IMR-90 (cell line): Measurements from ENCODE around the gene DBP. TPM values are rescaled to one million over a fixed set of nuclear protein-coding genes. Genes with fewer than 3 reads are reported as not detected.

Source experiments
- ATAC-seq: fragments of 200-7000 bp; cut with Tn5 transposase; 2 replicates; pipeline ENCODE4 v1.9.1; 2020; ENCODE audit warnings: low read depth, mild to moderate bottlenecking, moderate library complexity
- BruUV-seq: library from RNA; stranded (reverse); fragments of 400-500 nt; replicated peaks from 2 replicates; lab custom pipeline; 2021; lab: Mats Ljungman, UMichigan
- CTCF ChIA-PET: fragments of 300-600 bp; formaldehyde crosslinking; extraction: SDS; loops from one replicate; lab custom pipeline; 2021; ENCODE audit warnings: antibody characterized with exemption; lab: Yijun Ruan, JAX
- POLR2A ChIA-PET: fragments of 300-600 bp; sonication (Branson Sonifier 250); formaldehyde crosslinking; loops from one replicate; lab custom pipeline; 2022; ENCODE audit warnings: antibody characterized with exemption; ENCODE audit not compliant: unreplicated experiment; lab: Charles Lee
- DNase-seq: peaks from one replicate; pipeline ENCODE4 v3.0.0; 2013
- H2AFZ ChIP-seq: replicated peaks from 2 replicates; pipeline ENCODE3; 2013; ENCODE audit warnings: low read length, mild to moderate bottlenecking; ENCODE audit not compliant: poor library complexity
- H2AK5ac ChIP-seq: 2 replicates; pipeline ENCODE4 v1.6.1; 2013; ENCODE audit warnings: low read depth, low read length, inconsistent platforms
- H2AK9ac ChIP-seq: replicated peaks from 2 replicates; pipeline ENCODE3; 2013; ENCODE audit warnings: mild to moderate bottlenecking, low read depth, low read length, moderate library complexity; ENCODE audit not compliant: poor library complexity
- H2BK120ac ChIP-seq: 2 replicates; pipeline ENCODE4 v1.6.1; 2013; ENCODE audit warnings: low read depth, low read length, inconsistent platforms
- H2BK15ac ChIP-seq: 3 replicates; pipeline ENCODE4 v1.6.1; 2013; ENCODE audit warnings: low read depth, low read length, inconsistent platforms
- H2BK20ac ChIP-seq: 2 replicates; pipeline ENCODE4 v1.6.1; 2013; ENCODE audit warnings: low read depth, mild to moderate bottlenecking, inconsistent platforms, low read length, moderate library complexity
- H2BK5ac ChIP-seq: 2 replicates; pipeline ENCODE4 v1.6.1; 2013; ENCODE audit warnings: mild to moderate bottlenecking, low read depth, low read length, inconsistent platforms; ENCODE audit not compliant: poor library complexity, severe bottlenecking
- H3K14ac ChIP-seq: replicated peaks from 2 replicates; pipeline ENCODE4 v1.6.1; 2013; ENCODE audit warnings: low read depth, low read length, inconsistent platforms
- H3K18ac ChIP-seq: 2 replicates; pipeline ENCODE4 v1.6.1; 2013; ENCODE audit warnings: low read depth, low read length, control low read depth
- H3K23ac ChIP-seq: 2 replicates; pipeline ENCODE4 v1.6.1; 2013; ENCODE audit warnings: low read depth, low read length, inconsistent platforms
- H3K27ac ChIP-seq: 2 replicates; pipeline ENCODE4 v1.5.1; 2013; ENCODE audit warnings: mild to moderate bottlenecking, control low read depth, low read length; ENCODE audit not compliant: insufficient read depth
- H3K27me3 ChIP-seq: 2 replicates; pipeline ENCODE4 v1.6.1; 2013; ENCODE audit warnings: low read length; ENCODE audit not compliant: control insufficient read depth, insufficient read depth
- H3K36me3 ChIP-seq: 2 replicates; pipeline ENCODE4 v1.6.1; 2013; ENCODE audit warnings: low read length, mixed read lengths; ENCODE audit not compliant: control insufficient read depth, insufficient read depth
- H3K4ac ChIP-seq: 2 replicates; pipeline ENCODE4 v1.6.1; 2013; ENCODE audit warnings: low read depth, low read length, inconsistent platforms
- H3K4me1 ChIP-seq: 2 replicates; pipeline ENCODE4 v1.6.1; 2013; ENCODE audit warnings: low read length, mixed read lengths; ENCODE audit not compliant: control insufficient read depth, insufficient read depth
- H3K4me2 ChIP-seq: 2 replicates; pipeline ENCODE4 v1.6.1; 2013; ENCODE audit warnings: low read depth, mild to moderate bottlenecking, control low read depth, low read length, moderate library complexity
- H3K4me3 ChIP-seq: 2 replicates; pipeline ENCODE4 v1.5.1; 2013; ENCODE audit warnings: low read depth, mild to moderate bottlenecking, control low read depth, low read length, moderate library complexity; ENCODE audit not compliant: insufficient read depth
- H3K56ac ChIP-seq: 2 replicates; pipeline ENCODE4 v1.6.1; 2013; ENCODE audit warnings: low read length, inconsistent platforms; ENCODE audit not compliant: insufficient read depth; ENCODE audit errors: extremely low read depth
- H3K79me1 ChIP-seq, 2 experiments: 2 replicates each; pipeline ENCODE4 v1.6.1; 2013; ENCODE audit warnings: low read length in 2 of 2, inconsistent platforms in 1 of 2, low read depth in 1 of 2
- H3K9ac ChIP-seq: 2 replicates; pipeline ENCODE4 v1.6.1; 2013; ENCODE audit warnings: low read depth, low read length, control low read depth
- H3K9me1 ChIP-seq: 2 replicates; pipeline ENCODE4 v1.6.1; 2013; ENCODE audit warnings: low read length, inconsistent platforms; ENCODE audit not compliant: insufficient read depth
- H3K9me3 ChIP-seq: 2 replicates; pipeline ENCODE4 v1.6.1; 2013; ENCODE audit warnings: low read length; ENCODE audit not compliant: control insufficient read depth, insufficient read depth
- H4K20me1 ChIP-seq: 2 replicates; pipeline ENCODE4 v1.6.1; 2013; ENCODE audit warnings: low read length, inconsistent platforms; ENCODE audit not compliant: insufficient read depth
- H4K5ac ChIP-seq: 2 replicates; pipeline ENCODE4 v1.6.1; 2013; ENCODE audit warnings: mild to moderate bottlenecking, low read depth, low read length, control low read depth
- H4K8ac ChIP-seq, 2 experiments: 2 replicates each; pipeline ENCODE4 v1.6.1; 2013; ENCODE audit warnings: low read depth in 2 of 2, low read length in 2 of 2, control low read depth in 1 of 2, inconsistent platforms in 1 of 2
- H4K91ac ChIP-seq: 2 replicates; pipeline ENCODE4 v1.6.1; 2013; ENCODE audit warnings: low read depth, low read length, inconsistent platforms; ENCODE audit not compliant: insufficient read depth
- MAFK ChIP-seq: IDR thresholded peaks from 2 replicates; pipeline ENCODE4 v1.6.1; 2012; ENCODE audit warnings: low read depth, low read length, improper control_type of control experiment
- MAZ ChIP-seq: IDR thresholded peaks from 2 replicates; pipeline ENCODE4 v1.6.1; 2012; ENCODE audit warnings: low read depth, mild to moderate bottlenecking, low read length, improper control_type of control experiment, moderate library complexity, borderline replicate concordance
- WGBS, 2 experiments: methylation state at CpG; one replicate each; pipeline versions ENCODE4 v1.1.5 to v1.1.7; 2013; ENCODE audit warnings: missing lambda C conversion rate in 2 of 2; ENCODE audit not compliant: insufficient read length in 1 of 2; ENCODE audit errors: extremely low coverage in 2 of 2; 5-methylcytosine and 5-hydroxymethylcytosine counted together
- dilution Hi-C: fragments of 300-500 bp; cut with HindIII; formaldehyde crosslinking; loops from one replicate; pipeline ENCODE4 v1.14.3; 2018; ENCODE audit warnings: low sequenced_read_pairs; ENCODE audit not compliant: unreplicated experiment
- in situ Hi-C: fragments of 300-500 bp; cut with MboI; formaldehyde crosslinking; loops from 3 replicates; pipeline ENCODE4 v1.14.3; 2019; ENCODE audit warnings: low sequenced_read_pairs, inconsistent platforms, mixed read lengths
- intact Hi-C: fragments of 100-400 bp; cut with micrococcal nuclease; formaldehyde crosslinking; loops from 2 replicates; pipeline ENCODE4 v1.10.0; 2022
- polyA plus RNA-seq, 3 experiments: library from polyadenylated mRNA; depleted of rRNA; stranded (reverse); fragments of >200 nt; gene quantifications; 2 replicates each; pipeline ENCODE4 v1.2.3, GENCODE V29; 2012; ENCODE audit warnings: low replicate concordance in 1 of 3
- total RNA-seq: library from RNA; depleted of rRNA; stranded (reverse); fragments of >200 nt; gene quantifications from 2 replicates; pipeline ENCODE4 v1.2.3, GENCODE V29; 2012

The DBP gene
- total and polyA plus RNA-seq, 2 of the 4 experiments (the other 2 are of a cell fraction), result 3.0 to 3.6 TPM

GRCh38 chr19:48615231-48616040 is 21.7 kb downstream of the DBP start:
- H2AK5ac ChIP-seq, result no peak overlapping the region
- in situ Hi-C loops (no loop called here), intact Hi-C loops (no loop called here), dilution Hi-C loops (no loop called here)
- H3K4me3 ChIP-seq, result no peak overlapping the region
- H3K9me1 ChIP-seq, result peaks cover 4% of the 10 kb centered on the region
- peaks cover 8% of the 10 kb centered on the region for H3K4me1 ChIP-seq
- H3K4ac ChIP-seq, result no peak overlapping the region
- 87% methylated on average over 8 of the region's 19 CpGs; no CpG with 5 or more reads in 1 of the 2 experiments for WGBS, 2 experiments
- BruUV-seq, result no TSS peak
- H2BK5ac ChIP-seq, result no peak overlapping the region
- H4K8ac ChIP-seq, result no peak overlapping the region
- H3K9me3 ChIP-seq, result no peaks in the 10 kb centered on the region
- no peaks in the 10 kb centered on the region for H3K27me3 ChIP-seq
- ChIA-PET POLR2A (no interaction called here), CTCF (no interaction called here)
- no peak overlapping the region for H4K5ac ChIP-seq
- no peak overlapping the region for H3K14ac ChIP-seq
- H2AFZ ChIP-seq, result no peak overlapping the region
- ATAC-seq (no peak), DNase-seq (no peak)
- no peak overlapping the region for H3K4me2 ChIP-seq
- H3K56ac ChIP-seq, result no peak overlapping the region
- no peak overlapping the region for H3K27ac ChIP-seq
- no peak overlapping the region for H2BK20ac ChIP-seq
- H3K23ac ChIP-seq, result no peak overlapping the region
- peaks cover 28% of the 10 kb centered on the region for H3K36me3 ChIP-seq
- peaks cover 53% of the 10 kb centered on the region for H4K20me1 ChIP-seq
- no peak overlapping the region for H2BK15ac ChIP-seq
- no peak overlapping the region for H3K9ac ChIP-seq
- H3K18ac ChIP-seq, result no peak overlapping the region
- no peak overlapping the region for H2AK9ac ChIP-seq
- no peak overlapping the region for H2BK120ac ChIP-seq
- no peak overlapping the region for H4K91ac ChIP-seq
- peaks cover 16 to 47% of the 10 kb centered on the region in 2 experiments; a peak in 3 of 4 replicates for H3K79me1 ChIP-seq
- peak; percentile 41 for TF ChIP-seq MAFK
- no peak for TF ChIP-seq MAZ
